Activated T-helper 2 cell treated with anti-CD3 and anti-CD28 coated beads, Interferon-gamma antibody, Interleukin-2, Interleukin-4, amounts not matched to agents 10 μg/mL and 5 μg/mL and 100 μg/mL, durations not matched to agents 14 hours and 24 hours and 36 hours (primary cell): ENCODE data around the gene MYB. TPM values are rescaled to one million over a fixed set of nuclear protein-coding genes. Genes with fewer than 3 reads are reported as not detected.

Experiments used
- DNase-seq: peaks from one replicate; pipeline ENCODE4 v3.0.0; 2021; ENCODE audit warnings: low spot score
- H3K27ac Mint-ChIP-seq: one replicate; pipeline ENCODE4 v1.8.0; 2021; ENCODE audit warnings: mixed read lengths
- H3K27me3 Mint-ChIP-seq: one replicate; pipeline ENCODE4 v1.8.0; 2021; ENCODE audit warnings: low read depth, mixed read lengths
- H3K36me3 Mint-ChIP-seq: one replicate; pipeline ENCODE4 v1.8.0; 2021; ENCODE audit warnings: low read depth, mixed read lengths
- H3K4me1 Mint-ChIP-seq: one replicate; pipeline ENCODE4 v1.8.0; 2021; ENCODE audit warnings: low read depth, mixed read lengths
- H3K4me3 Mint-ChIP-seq: one replicate; pipeline ENCODE4 v1.8.0; 2021; ENCODE audit warnings: low read depth, mild to moderate bottlenecking, moderate library complexity, mixed read lengths
- H3K9me3 Mint-ChIP-seq: one replicate; pipeline ENCODE4 v1.8.0; 2021; ENCODE audit warnings: mixed read lengths
- intact Hi-C: fragments of 100-400 bp; cut with micrococcal nuclease; formaldehyde crosslinking; loops from one replicate; pipeline ENCODE4 v1.15.1; 2023
- total RNA-seq: library from RNA; stranded (reverse); gene quantifications from 2 replicates; pipeline ENCODE4 v1.2.3, GENCODE V29; 2022

Gene MYB
- total RNA-seq, 1 donor from 2014 or later: 82.5 TPM

- Mint-ChIP-seq H3K4me3 (no peak overlapping the region), H3K36me3 (no peaks in the 10 kb centered on the region), H3K4me1 (peaks cover 10% of the 10 kb centered on the region), H3K27me3 (no peaks in the 10 kb centered on the region), H3K27ac (no peak overlapping the region), H3K9me3 (no peaks in the 10 kb centered on the region)
- no peak for DNase-seq
- intact Hi-C loops: no loop called here
Measured at GRCh38 chr6:135251498-135252441, 70.7 kb downstream of the MYB start.

DNA sequence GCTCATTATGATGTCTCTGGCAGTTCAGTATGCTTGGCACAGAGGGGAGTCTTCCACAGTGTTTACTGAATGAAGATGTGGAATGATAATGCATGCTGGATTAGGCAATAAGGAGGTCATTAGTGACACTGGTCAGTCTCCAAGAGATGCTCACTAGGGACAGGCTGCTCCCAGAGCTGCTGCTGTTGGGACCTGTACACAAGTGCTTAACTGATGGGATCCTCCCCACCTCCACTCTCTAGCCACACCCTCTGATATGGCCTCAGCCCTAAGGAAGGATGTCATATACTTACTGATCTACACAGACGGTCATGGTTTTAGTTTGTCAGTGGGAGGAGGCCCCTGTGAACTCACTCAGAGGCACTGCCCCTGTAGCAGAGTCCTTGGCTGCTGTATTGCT, 73.4 kb downstream of the MYB start:
- peaks cover 10% of the 10 kb centered on the region for H3K4me1 Mint-ChIP-seq
- DNase-seq: no peak
- no peak overlapping the region for H3K4me3 Mint-ChIP-seq
- no peaks in the 10 kb centered on the region for H3K36me3 Mint-ChIP-seq
- intact Hi-C loops: no loop called here
- H3K27ac Mint-ChIP-seq: no peak overlapping the region
- no peaks in the 10 kb centered on the region for H3K27me3 Mint-ChIP-seq
- no peaks in the 10 kb centered on the region for H3K9me3 Mint-ChIP-seq

DNA sequence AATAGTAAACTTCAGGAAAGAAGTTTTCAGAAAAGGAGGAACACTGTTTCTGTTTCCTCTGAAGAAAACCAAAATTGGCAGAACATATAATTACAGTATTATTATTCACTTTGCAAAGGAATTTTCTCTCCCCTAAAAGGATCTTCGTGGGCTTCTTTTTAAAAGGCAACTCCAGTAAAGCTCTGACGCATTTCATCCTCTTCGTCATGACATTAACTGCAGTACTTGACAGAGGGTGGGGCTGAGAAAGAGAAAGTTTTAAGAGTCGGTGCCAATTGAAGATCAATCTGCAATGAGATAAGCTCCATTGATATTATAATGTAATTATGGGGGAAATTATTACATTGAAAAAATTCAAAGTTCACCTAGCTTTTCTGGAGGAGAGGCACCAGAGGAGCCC, 75.8 kb downstream of the MYB start:
- intact Hi-C loops: no loop called here
- no peak overlapping the region for H3K4me3 Mint-ChIP-seq
- H3K27me3 Mint-ChIP-seq: no peaks in the 10 kb centered on the region
- no peaks in the 10 kb centered on the region for H3K9me3 Mint-ChIP-seq
- H3K27ac Mint-ChIP-seq: no peak overlapping the region
- peaks cover 9% of the 10 kb centered on the region for H3K4me1 Mint-ChIP-seq
- DNase-seq: no peak
- H3K36me3 Mint-ChIP-seq: no peaks in the 10 kb centered on the region

- DNase-seq: no peak
- no peak overlapping the region for H3K27ac Mint-ChIP-seq
- H3K36me3 Mint-ChIP-seq: no peaks in the 10 kb centered on the region
- intact Hi-C loops: no loop called here
- no peaks in the 10 kb centered on the region for H3K27me3 Mint-ChIP-seq
- H3K4me1 Mint-ChIP-seq: peaks cover 14% of the 10 kb centered on the region
- H3K4me3 Mint-ChIP-seq: no peak overlapping the region
- H3K9me3 Mint-ChIP-seq: no peaks in the 10 kb centered on the region
Measured at GRCh38 chr6:135257631-135258405, 76.7 kb downstream of the MYB start.

- Mint-ChIP-seq H3K27me3 (no peaks in the 10 kb centered on the region), H3K4me3 (no peak overlapping the region), H3K36me3 (no peaks in the 10 kb centered on the region), H3K9me3 (no peaks in the 10 kb centered on the region), H3K4me1 (peaks cover 14% of the 10 kb centered on the region), H3K27ac (no peak overlapping the region)
- intact Hi-C loops: no loop called here
- DNase-seq: no peak
Measured at GRCh38 chr6:135258970-135259369, 77.9 kb downstream of the MYB start.

- DNase-seq: no peak
- Mint-ChIP-seq H3K9me3 (no peaks in the 10 kb centered on the region), H3K27ac (no peak overlapping the region), H3K36me3 (no peaks in the 10 kb centered on the region), H3K4me3 (no peak overlapping the region), H3K4me1 (peaks cover 14% of the 10 kb centered on the region), H3K27me3 (no peaks in the 10 kb centered on the region)
- intact Hi-C loops: no loop called here
Measured at GRCh38 chr6:135260612-135261011, 79.5 kb downstream of the MYB start.

DNA sequence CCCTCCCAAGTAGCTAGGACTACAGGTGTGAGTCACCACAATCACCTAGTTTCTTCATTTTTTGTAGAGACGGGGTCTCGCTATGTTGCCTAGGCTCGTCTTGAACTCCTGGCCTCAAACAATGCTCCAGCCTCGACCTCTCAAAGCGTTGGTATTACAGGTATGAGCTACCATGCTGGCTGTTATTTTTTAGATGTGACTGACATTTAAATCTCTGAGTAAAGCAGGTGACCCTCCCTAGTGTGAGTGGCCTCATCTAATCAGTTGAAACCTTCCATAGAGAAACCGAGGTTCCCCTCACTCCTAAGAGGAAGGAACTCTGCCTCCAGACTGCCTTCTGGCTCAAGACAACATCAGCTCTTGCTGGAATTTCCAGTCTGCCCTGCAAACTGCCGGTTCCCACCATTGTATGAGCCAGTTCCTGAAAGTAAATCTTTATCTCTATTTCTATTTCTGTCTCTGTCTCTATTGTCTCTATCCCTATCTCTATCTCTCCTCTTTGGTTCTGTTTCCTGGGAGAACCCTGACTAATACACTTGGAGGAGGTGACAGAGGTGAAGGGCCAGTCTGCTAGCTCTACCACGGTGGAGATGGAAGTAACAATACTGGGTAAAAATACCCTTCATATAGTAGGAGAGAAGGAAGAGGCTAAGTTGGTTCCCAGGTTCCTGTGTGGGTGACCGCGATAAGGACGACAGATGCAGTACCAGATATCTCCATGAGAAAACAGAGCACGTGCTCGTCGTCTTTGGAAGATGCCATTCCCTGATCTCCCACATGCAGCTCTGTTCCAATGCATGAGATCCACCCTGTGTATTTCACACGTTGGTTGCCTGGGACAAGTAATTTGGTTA, 81.0 kb downstream of the MYB start:
- Mint-ChIP-seq H3K4me1 (peaks cover 14% of the 10 kb centered on the region), H3K9me3 (no peaks in the 10 kb centered on the region), H3K27ac (no peak overlapping the region), H3K36me3 (no peaks in the 10 kb centered on the region), H3K4me3 (no peak overlapping the region), H3K27me3 (no peaks in the 10 kb centered on the region)
- intact Hi-C loops: no loop called here
- no peak for DNase-seq

DNA sequence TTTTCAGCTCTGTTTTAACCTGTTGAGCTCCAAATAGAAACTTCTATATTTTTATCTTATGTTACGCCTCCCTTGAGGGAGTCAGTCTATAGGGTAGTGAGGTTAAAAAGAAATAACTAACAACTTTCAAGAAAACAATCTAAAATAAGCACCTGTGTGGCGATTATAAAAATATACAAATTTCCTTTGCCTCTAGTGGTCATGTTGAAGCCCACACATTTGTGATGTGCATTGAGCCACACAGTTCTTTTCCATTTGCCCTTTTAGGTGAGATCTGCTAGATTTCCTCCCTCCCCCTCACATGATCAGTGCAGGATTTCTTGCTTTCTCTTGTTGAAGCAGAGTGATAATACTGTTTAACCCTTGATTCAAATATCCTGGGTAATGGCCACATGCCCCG, 84.2 kb downstream of the MYB start:
- H3K4me3 Mint-ChIP-seq: no peak overlapping the region
- no peaks in the 10 kb centered on the region for H3K27me3 Mint-ChIP-seq
- H3K4me1 Mint-ChIP-seq: peaks cover 11% of the 10 kb centered on the region
- H3K9me3 Mint-ChIP-seq: no peaks in the 10 kb centered on the region
- no peak overlapping the region for H3K27ac Mint-ChIP-seq
- intact Hi-C loops: loop anchor here (5.0 kb wide), 1 partner anchor 33 kb away; no protein-coding TSS in a partner anchor
- H3K36me3 Mint-ChIP-seq: no peaks in the 10 kb centered on the region
- no peak for DNase-seq

- intact Hi-C loops: loop anchor here (5.0 kb wide), 1 partner anchor 34 kb away; no protein-coding TSS in a partner anchor
- Mint-ChIP-seq H3K27ac (no peak overlapping the region), H3K4me1 (peaks cover 11% of the 10 kb centered on the region), H3K4me3 (no peak overlapping the region), H3K36me3 (no peaks in the 10 kb centered on the region), H3K9me3 (no peaks in the 10 kb centered on the region), H3K27me3 (no peaks in the 10 kb centered on the region)
- no peak for DNase-seq
Measured at GRCh38 chr6:135266675-135267074, 85.6 kb downstream of the MYB start.

GRCh38 chr6:135267085-135267484, 86.0 kb downstream of the MYB start:
- H3K4me3 Mint-ChIP-seq: no peak overlapping the region
- no peaks in the 10 kb centered on the region for H3K27me3 Mint-ChIP-seq
- H3K4me1 Mint-ChIP-seq: peaks cover 8% of the 10 kb centered on the region
- H3K9me3 Mint-ChIP-seq: no peaks in the 10 kb centered on the region
- H3K27ac Mint-ChIP-seq: no peak overlapping the region
- intact Hi-C loops: loop anchor here (5.0 kb wide), 1 partner anchor 35 kb away; no protein-coding TSS in a partner anchor
- no peak for DNase-seq
- H3K36me3 Mint-ChIP-seq: no peaks in the 10 kb centered on the region

GRCh38 chr6:135268263-135268662, 87.2 kb downstream of the MYB start:
- no peak for DNase-seq
- H3K4me1 Mint-ChIP-seq: peaks cover 5% of the 10 kb centered on the region
- no peaks in the 10 kb centered on the region for H3K36me3 Mint-ChIP-seq
- H3K27ac Mint-ChIP-seq: no peak overlapping the region
- intact Hi-C loops: loop anchor here (5.0 kb wide), 1 partner anchor 36 kb away; no protein-coding TSS in a partner anchor
- H3K27me3 Mint-ChIP-seq: no peaks in the 10 kb centered on the region
- no peaks in the 10 kb centered on the region for H3K9me3 Mint-ChIP-seq
- no peak overlapping the region for H3K4me3 Mint-ChIP-seq

GRCh38 chr6:135268740-135269139, 87.6 kb downstream of the MYB start:
- intact Hi-C loops: loop anchor here (5.0 kb wide), 1 partner anchor 36 kb away; no protein-coding TSS in a partner anchor
- H3K9me3 Mint-ChIP-seq: no peaks in the 10 kb centered on the region
- no peaks in the 10 kb centered on the region for H3K36me3 Mint-ChIP-seq
- no peak for DNase-seq
- no peaks in the 10 kb centered on the region for H3K27me3 Mint-ChIP-seq
- H3K4me3 Mint-ChIP-seq: no peak overlapping the region
- no peak overlapping the region for H3K27ac Mint-ChIP-seq
- H3K4me1 Mint-ChIP-seq: peaks cover 5% of the 10 kb centered on the region
